SK-N-SH (cell line): ENCODE measurements around the gene SYNC. TPM values are rescaled to one million over a fixed set of nuclear protein-coding genes. Genes with fewer than 3 reads are reported as not detected.

Experiments
- CTCF ChIA-PET: fragments of 300-600, 350-600 bp; formaldehyde crosslinking; extraction: SDS; loops from one replicate; lab custom pipeline; 2021; lab: Yijun Ruan, JAX
- POLR2A ChIA-PET: fragments of 350-600 bp; sonication (Branson Sonifier 250); formaldehyde crosslinking; extraction: SDS; loops from one replicate; lab custom pipeline; 2020; ENCODE audit warnings: antibody characterized with exemption, inconsistent platforms; lab: Yijun Ruan, JAX
- DNase-seq: peaks from one replicate; pipeline ENCODE4 v3.0.0; 2012
- H2AFZ ChIP-seq: fragments of 200-600 bp; sonication (generic); 2 replicates; pipeline ENCODE4 v1.8.1; 2016; ENCODE audit warnings: antibody characterized with exemption, mild to moderate bottlenecking, low read depth
- H3F3A ChIP-seq: fragments of 200-600 bp; sonication (generic); replicated peaks from 2 replicates; pipeline ENCODE3; 2016; ENCODE audit warnings: antibody characterized with exemption, mild to moderate bottlenecking; ENCODE audit not compliant: insufficient read depth
- H3K27ac ChIP-seq, 2 experiments: fragments of 200-500 bp in 1 of 2; fragments of 200-600 bp in 1 of 2; sonication (Bioruptor generic) in 1 of 2; sonication (generic), shearing (Covaris generic) in 1 of 2; 2 replicates each; pipeline versions ENCODE4 v1.5.1 to v1.6.1; 2014 to 2016; ENCODE audit warnings: low read depth in 2 of 2, inconsistent platforms in 1 of 2, low read length in 1 of 2, mild to moderate bottlenecking in 1 of 2, mixed read lengths in 1 of 2
- H3K27me3 ChIP-seq: fragments of 200-600 bp; sonication (generic), shearing (Covaris generic); 2 replicates; pipeline ENCODE4 v1.6.1; 2016; ENCODE audit warnings: mixed run types; ENCODE audit not compliant: insufficient read depth
- H3K36me3 ChIP-seq, 2 experiments: fragments of 200-500 bp in 1 of 2; fragments of 200-600 bp in 1 of 2; sonication (Bioruptor generic) in 1 of 2; sonication (generic) in 1 of 2; replicated peaks in 1 of 2; 2 replicates each; pipeline versions ENCODE3 to v1.5.1; 2014 to 2016; ENCODE audit warnings: low read length in 1 of 2, mild to moderate bottlenecking in 1 of 2; ENCODE audit not compliant: insufficient read depth in 2 of 2, control insufficient read depth in 1 of 2
- H3K4me1 ChIP-seq, 2 experiments: fragments of 200-500 bp in 1 of 2; fragments of 200-600 bp in 1 of 2; sonication (Bioruptor generic) in 1 of 2; sonication (generic), shearing (Covaris generic) in 1 of 2; 2 replicates each; pipeline versions ENCODE4 v1.5.1 to v1.6.1; 2014 to 2016; ENCODE audit warnings: low read depth in 1 of 2, low read length in 1 of 2, mixed run types in 1 of 2; ENCODE audit not compliant: insufficient read depth in 2 of 2, control insufficient read depth in 1 of 2
- H3K4me2 ChIP-seq: fragments of 200-600 bp; sonication (generic), shearing (Covaris generic); 2 replicates; pipeline ENCODE4 v1.6.1; 2017; ENCODE audit warnings: mixed run types
- H3K4me3 ChIP-seq, 2 experiments: fragments of 200-500 bp in 1 of 2; fragments of 200-600 bp in 1 of 2; sonication (Bioruptor generic) in 1 of 2; sonication (generic), shearing (Covaris generic) in 1 of 2; 2 replicates each; pipeline versions ENCODE4 v1.5.1 to v1.8.1; 2014 to 2016; ENCODE audit warnings: low read depth in 2 of 2, inconsistent platforms in 1 of 2, low read length in 1 of 2, mild to moderate bottlenecking in 1 of 2, mixed read lengths in 1 of 2, moderate library complexity in 1 of 2
- H3K79me2 ChIP-seq: fragments of 200-600 bp; sonication (generic); 2 replicates; pipeline ENCODE4 v1.8.1; 2017; ENCODE audit warnings: mild to moderate bottlenecking; ENCODE audit not compliant: insufficient read depth
- H3K9ac ChIP-seq: fragments of 200-600 bp; sonication (generic); 2 replicates; pipeline ENCODE4 v1.6.1; 2017; ENCODE audit warnings: mixed run types
- H3K9me2 ChIP-seq: fragments of 200-600 bp; sonication (generic); 2 replicates; pipeline ENCODE4 v1.6.1; 2017; ENCODE audit warnings: mixed run types
- H3K9me3 ChIP-seq: fragments of 200-600 bp; sonication (generic); 2 replicates; pipeline ENCODE4 v1.6.1; 2017; ENCODE audit warnings: mixed run types, mild to moderate bottlenecking, moderate library complexity
- H4K20me1 ChIP-seq: fragments of 200-600 bp; sonication (generic); 2 replicates; pipeline ENCODE4 v1.6.1; 2017; ENCODE audit warnings: mild to moderate bottlenecking, mixed run types; ENCODE audit not compliant: insufficient read depth
- CTCF ChIP-seq: fragments of 200-600 bp; sonication (generic); IDR thresholded peaks from 2 replicates; pipeline ENCODE4 v1.6.1; 2017; ENCODE audit warnings: antibody characterized with exemption, mild to moderate bottlenecking, moderate library complexity
- FOXJ3 ChIP-seq: sonication (generic); formaldehyde crosslinking; IDR thresholded peaks from 2 replicates; pipeline ENCODE4 v1.5.1; 2020; ENCODE audit warnings: mild to moderate bottlenecking, missing genetic modification reagents
- FOXM1 ChIP-seq: IDR thresholded peaks from 2 replicates; pipeline ENCODE4 v1.4.0; 2012; ENCODE audit warnings: low read depth, mild to moderate bottlenecking
- GABPA ChIP-seq: IDR thresholded peaks from 2 replicates; pipeline ENCODE4 v1.4.0; 2012; ENCODE audit warnings: low read depth, mild to moderate bottlenecking
- GATA2 ChIP-seq: sonication (generic); formaldehyde crosslinking; IDR thresholded peaks from 2 replicates; pipeline ENCODE4 v1.5.0; 2020; ENCODE audit warnings: mild to moderate bottlenecking, missing genetic modification reagents
- IRF3 ChIP-seq: fragments of 150-350 bp; IDR thresholded peaks from 2 replicates; pipeline ENCODE4 v1.6.1; 2016; ENCODE audit warnings: mild to moderate bottlenecking, low read depth, low read length
- NRF1 ChIP-seq: IDR thresholded peaks from 2 replicates; pipeline ENCODE4 v1.6.1; 2012; ENCODE audit warnings: low read depth, mild to moderate bottlenecking, low read length
- POLR2AphosphoS5 ChIP-seq: IDR thresholded peaks from 2 replicates; pipeline ENCODE4 v1.6.1; 2012; ENCODE audit warnings: low read depth, low read length
- RCOR1 ChIP-seq: fragments of 150-350 bp; IDR thresholded peaks from 2 replicates; pipeline ENCODE4 v1.6.1; 2017; ENCODE audit warnings: antibody characterized with exemption, low read length
- REST ChIP-seq: IDR thresholded peaks from 2 replicates; pipeline ENCODE4 v1.6.1; 2012; ENCODE audit warnings: mild to moderate bottlenecking, low read depth, low read length, moderate library complexity
- RFX5 ChIP-seq: IDR thresholded peaks from 2 replicates; pipeline ENCODE4 v1.6.1; 2012; ENCODE audit warnings: mild to moderate bottlenecking, improper control_type of control experiment, low read length
- TAF1 ChIP-seq: IDR thresholded peaks from 2 replicates; pipeline ENCODE4 v1.6.1; 2012; ENCODE audit warnings: low read depth, mild to moderate bottlenecking, low read length, moderate library complexity, borderline replicate concordance
- TCF12 ChIP-seq: IDR thresholded peaks from 2 replicates; pipeline ENCODE4 v1.4.0; 2012
- USF1 ChIP-seq: IDR thresholded peaks from 2 replicates; pipeline ENCODE4 v1.4.0; 2012; ENCODE audit warnings: low read depth, borderline replicate concordance
- YY1 ChIP-seq: IDR thresholded peaks from 2 replicates; pipeline ENCODE4 v1.4.0; 2012; ENCODE audit warnings: low read depth, mild to moderate bottlenecking
- WGBS: methylation state at CpG from one replicate; pipeline ENCODE4 v1.1.6; 2017; ENCODE audit warnings: low lambda C conversion rate; 5-methylcytosine and 5-hydroxymethylcytosine counted together
- polyA plus RNA-seq, 3 experiments: library from polyadenylated mRNA; depleted of rRNA; stranded (reverse); fragments of >200 nt; gene quantifications; 2 replicates each; pipeline ENCODE4 v1.2.3, GENCODE V29; 2012

Gene SYNC
- polyA plus RNA-seq, 1 of the 3 experiments (the other 2 are of a cell fraction): 25.6 TPM

GRCh38 chr1:32733582-32734321 is 31.2 kb upstream of the SYNC start:
- WGBS: 81% methylated on average over 4 of the region's 9 CpGs
- H3K9ac ChIP-seq: no peak overlapping the region
- 0 out of 4 replicates have a peak, but pooled peaks cover 0 to 7% of the 10 kb centered on the region in 2 experiments for H3K4me1 ChIP-seq
- no peak overlapping the region for H3K4me3 ChIP-seq
- no peak overlapping the region for H2AFZ ChIP-seq
- no peaks in the 10 kb centered on the region for H3K79me2 ChIP-seq
- H3K9me3 ChIP-seq: no peaks in the 10 kb centered on the region
- DNase-seq: no peak
- ChIA-PET POLR2A (no interaction called here), CTCF (interaction anchor here (2.0 kb wide), 1 partner anchor 21 kb away, joined by 9 read pairs; no protein-coding TSS in a partner anchor)
- H3K4me2 ChIP-seq: no peak overlapping the region
- H3K9me2 ChIP-seq: no peaks in the 10 kb centered on the region
- TF ChIP-seq TAF1 (no peak), TCF12 (no peak), NRF1 (no peak), RCOR1 (no peak), USF1 (no peak), FOXJ3 (no peak), POLR2AphosphoS5 (no peak), YY1 (no peak), IRF3 (no peak), CTCF (no peak), FOXM1 (no peak), REST (no peak), GATA2 (no peak), RFX5 (no peak), GABPA (no peak)
- no peaks in the 10 kb centered on the region for H3K36me3 ChIP-seq
- H3K27ac ChIP-seq: no peak overlapping the region
- no peaks in the 10 kb centered on the region for H4K20me1 ChIP-seq
- H3F3A ChIP-seq: peaks cover 3% of the 10 kb centered on the region
- H3K27me3 ChIP-seq: no peaks in the 10 kb centered on the region
